Bronchial epithelial cell (primary cell): ENCODE data around the gene RBBP6. TPM values are rescaled to one million over a fixed set of nuclear protein-coding genes. Genes with fewer than 3 reads are reported as not detected.

Experiments used
- DNase-seq: peaks from one replicate; pipeline ENCODE4 v3.0.0-alpha.2; 2010; ENCODE audit warnings: low read depth
- FAIRE-seq: peaks from 2 replicates; lab custom pipeline; 2011; peaks lifted over from hg19 to GRCh38; lab: Jason Lieb, UNC
- H3K27me3 ChIP-seq: 2 replicates; pipeline ENCODE4 v1.5.1; 2011; ENCODE audit warnings: low read length; ENCODE audit not compliant: control insufficient read depth, insufficient read depth
- H3K36me3 ChIP-seq: 2 replicates; pipeline ENCODE4 v1.5.1; 2011; ENCODE audit warnings: low read length; ENCODE audit not compliant: control insufficient read depth, insufficient read depth
- H3K4me3 ChIP-seq: 2 replicates; pipeline ENCODE4 v1.5.1; 2011; ENCODE audit warnings: mild to moderate bottlenecking, low read depth, low read length, control low read depth
- CTCF ChIP-seq: IDR thresholded peaks from 2 replicates; pipeline ENCODE4 v1.5.1; 2011; ENCODE audit warnings: mild to moderate bottlenecking, moderate library complexity, low read length, control low read depth, inconsistent platforms; ENCODE audit not compliant: insufficient read depth, severe bottlenecking
- total RNA-seq: library from RNA; depleted of rRNA; stranded (reverse); fragments of >200 nt; gene quantifications from 2 replicates; pipeline ENCODE4 v1.2.1, GENCODE V29; 2014

The RBBP6 gene
- total RNA-seq, 1 donor from 2014 or later: 11.1 TPM

DNA sequence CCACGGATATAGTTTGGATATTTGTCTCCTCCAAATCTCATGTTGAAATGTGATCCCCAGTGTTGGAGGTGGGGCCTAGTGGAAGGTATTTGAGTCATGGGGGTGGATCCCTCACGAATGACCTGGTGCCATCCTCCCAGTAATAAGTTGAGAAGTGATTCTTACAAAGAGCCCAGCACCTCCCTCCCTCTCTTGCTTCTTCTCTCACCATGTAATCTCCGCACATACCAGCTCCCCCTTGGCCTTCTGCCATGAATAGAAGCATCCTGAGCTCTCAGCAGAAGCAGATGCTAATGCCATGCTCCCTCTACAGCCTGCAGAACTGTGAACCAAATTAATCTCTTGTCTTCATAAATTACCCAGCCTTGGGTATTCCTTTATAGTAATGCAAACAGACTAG lies 41.9 kb upstream of the RBBP6 start:
- H3K36me3 ChIP-seq: no peaks in the 10 kb centered on the region
- TF ChIP-seq CTCF: no peak
- no peak for FAIRE-seq
- H3K27me3 ChIP-seq: no peaks in the 10 kb centered on the region
- H3K4me3 ChIP-seq: no peak overlapping the region
- DNase-seq: peak; percentile 34

- FAIRE-seq: no peak
- Histone ChIP-seq H3K27me3 (no peaks in the 10 kb centered on the region), H3K4me3 (no peak overlapping the region), H3K36me3 (no peaks in the 10 kb centered on the region)
- TF ChIP-seq CTCF: peak; percentile 47
- peak; percentile 13 for DNase-seq
Measured at GRCh38 chr16:24499193-24499814, 40.1 kb upstream of the RBBP6 start.

DNA sequence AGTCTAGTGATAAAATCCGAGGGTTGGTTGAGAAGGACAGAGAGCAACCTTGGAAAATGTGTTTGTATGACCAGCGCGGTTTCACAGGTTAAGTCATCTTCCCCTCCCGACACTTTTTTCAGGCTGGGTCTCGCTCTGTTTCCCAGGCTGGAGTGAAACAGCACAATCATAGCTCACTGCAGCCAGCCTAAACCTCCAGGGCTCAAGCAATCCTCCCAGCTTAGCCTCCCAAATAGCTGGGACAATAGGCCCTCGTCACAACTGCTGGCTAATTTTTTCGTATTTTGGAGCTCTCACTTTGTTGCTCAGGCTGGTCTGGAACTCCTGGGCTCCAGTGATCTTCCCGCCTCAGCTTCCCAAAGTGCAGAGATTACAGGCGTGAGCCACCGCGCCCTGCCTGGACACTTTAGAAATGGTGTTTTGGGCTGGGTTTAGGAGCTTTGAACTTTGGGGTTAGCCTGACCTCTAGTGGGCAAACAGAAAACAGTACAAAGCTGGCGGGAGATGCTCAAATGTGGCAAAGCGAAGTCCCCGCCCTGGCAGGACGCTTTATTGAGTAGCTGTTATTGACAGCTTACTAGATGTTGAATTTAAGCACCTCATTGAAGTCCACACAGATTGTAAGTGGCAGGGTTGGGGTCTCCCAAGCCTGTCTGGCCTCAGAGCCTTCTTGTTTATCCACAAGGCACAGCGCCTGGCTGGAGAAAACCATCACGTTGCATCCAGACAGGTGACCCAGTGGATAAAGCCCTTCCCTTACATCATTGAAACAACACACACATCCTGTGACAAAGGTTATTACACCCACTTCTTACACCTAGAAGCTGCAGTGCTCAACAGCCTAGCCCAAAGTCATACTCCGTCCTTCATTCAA lies 34.7 kb upstream of the RBBP6 start:
- TF ChIP-seq CTCF: peak; percentile 84
- Histone ChIP-seq H3K4me3 (no peak overlapping the region), H3K36me3 (no peaks in the 10 kb centered on the region), H3K27me3 (no peaks in the 10 kb centered on the region)
- peak; percentile 66 for DNase-seq
- no peak for FAIRE-seq

- DNase-seq (no peak), FAIRE-seq (no peak)
- Histone ChIP-seq H3K27me3 (no peaks in the 10 kb centered on the region), H3K4me3 (no peak overlapping the region), H3K36me3 (no peaks in the 10 kb centered on the region)
- no peak for TF ChIP-seq CTCF
Measured at GRCh38 chr16:24505959-24506358, 33.4 kb upstream of the RBBP6 start.

- DNase-seq (no peak), FAIRE-seq (no peak)
- Histone ChIP-seq H3K27me3 (no peaks in the 10 kb centered on the region), H3K36me3 (no peaks in the 10 kb centered on the region), H3K4me3 (no peak overlapping the region)
- no peak for TF ChIP-seq CTCF
Measured at GRCh38 chr16:24507959-24508480, 31.3 kb upstream of the RBBP6 start.
